Ascending aorta (tissue), 2 donors: ENCODE data around the gene LRRC23. TPM values are rescaled to one million over a fixed set of nuclear protein-coding genes. Genes with fewer than 3 reads are reported as not detected.

Source experiments
- DNase-seq, 2 donors: peaks; one replicate each; pipeline ENCODE4 v3.0.0-alpha.2; 2019; ENCODE audit warnings: low spot score in 2 of 2
- H3K27ac ChIP-seq, 2 donors: fragments of 200-600 bp; sonication (generic); one replicate each; pipeline ENCODE4 v1.5.1; 2016 to 2017; ENCODE audit warnings: mild to moderate bottlenecking in 1 of 2
- H3K27me3 ChIP-seq: fragments of 200-600 bp; sonication (generic); one replicate; pipeline ENCODE4 v1.5.1; 2017
- H3K36me3 ChIP-seq, 2 donors: fragments of 200-600 bp; sonication (generic); one replicate each; pipeline ENCODE4 v1.5.1; 2016
- H3K4me1 ChIP-seq, 2 donors: fragments of 200-600 bp; sonication (generic); one replicate each; pipeline ENCODE4 v1.5.1; 2016 to 2017; ENCODE audit warnings: mild to moderate bottlenecking in 1 of 2
- H3K4me3 ChIP-seq, 2 donors: fragments of 200-600 bp; sonication (generic); one replicate each; pipeline ENCODE4 v1.5.1; 2016 to 2017; ENCODE audit warnings: mild to moderate bottlenecking in 1 of 2
- H3K9me3 ChIP-seq, 2 donors: fragments of 200-600 bp; sonication (generic); one replicate each; pipeline ENCODE4 v1.5.1; 2016
- intact Hi-C: fragments of 100-400 bp; cut with DNase I; formaldehyde crosslinking; loops from one replicate; pipeline ENCODE4 v1.15.1; 2023
- total RNA-seq: library from RNA; depleted of rRNA; stranded (reverse); fragments of >200 nt; gene quantifications from one replicate; pipeline ENCODE4 v1.1.0, GENCODE V29; 2016
- TF ChIP-seq, protein P1 (sequence below), 3 experiments: fragments of 200-600 bp in 2 of 3; fragments of 450-650 bp in 1 of 3; sonication (generic) in 2 of 3; IDR thresholded peaks; one replicate each; pipeline ENCODE4 v1.5.1; 2016 to 2019; ENCODE audit warnings: antibody characterized with exemption in 3 of 3, mild to moderate bottlenecking in 1 of 3, moderate library complexity in 1 of 3

The LRRC23 gene
- total RNA-seq, 1 donor from 2014 or later, result 6.6 TPM

DNA sequence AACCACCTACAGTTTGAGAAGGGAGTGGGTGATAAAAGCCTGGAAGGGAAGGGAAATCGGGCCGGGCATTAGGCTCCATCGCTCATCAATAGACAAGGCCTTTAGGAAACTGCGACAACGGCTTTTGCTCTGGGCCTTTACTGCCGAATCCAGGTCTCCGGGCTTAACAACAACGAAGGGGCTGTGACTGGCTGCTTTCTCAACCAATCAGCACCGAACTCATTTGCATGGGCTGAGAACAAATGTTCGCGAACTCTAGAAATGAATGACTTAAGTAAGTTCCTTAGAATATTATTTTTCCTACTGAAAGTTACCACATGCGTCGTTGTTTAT lies 38.7 kb downstream of the LRRC23 start:
- Histone ChIP-seq H3K36me3 (peaks cover 18 to 39% of the 10 kb centered on the region in 2 donors), H3K4me3 (peak overlapping the region; percentile 80 to 91), H3K27me3 (no peaks in the 10 kb centered on the region), H3K27ac (peak overlapping the region; percentile 96 to 99), H3K4me1 (peaks cover 8 to 33% of the 10 kb centered on the region in 2 donors), H3K9me3 (no peaks in the 10 kb centered on the region)
- intact Hi-C loops, result loop anchor here (1.0 kb wide), 3 partner anchors 18 to 76 kb away; partner anchors contain the start of genes SPSB2 and TPI1
- peak; percentile 61 to 94 for DNase-seq
- TF ChIP-seq, protein P1, sequence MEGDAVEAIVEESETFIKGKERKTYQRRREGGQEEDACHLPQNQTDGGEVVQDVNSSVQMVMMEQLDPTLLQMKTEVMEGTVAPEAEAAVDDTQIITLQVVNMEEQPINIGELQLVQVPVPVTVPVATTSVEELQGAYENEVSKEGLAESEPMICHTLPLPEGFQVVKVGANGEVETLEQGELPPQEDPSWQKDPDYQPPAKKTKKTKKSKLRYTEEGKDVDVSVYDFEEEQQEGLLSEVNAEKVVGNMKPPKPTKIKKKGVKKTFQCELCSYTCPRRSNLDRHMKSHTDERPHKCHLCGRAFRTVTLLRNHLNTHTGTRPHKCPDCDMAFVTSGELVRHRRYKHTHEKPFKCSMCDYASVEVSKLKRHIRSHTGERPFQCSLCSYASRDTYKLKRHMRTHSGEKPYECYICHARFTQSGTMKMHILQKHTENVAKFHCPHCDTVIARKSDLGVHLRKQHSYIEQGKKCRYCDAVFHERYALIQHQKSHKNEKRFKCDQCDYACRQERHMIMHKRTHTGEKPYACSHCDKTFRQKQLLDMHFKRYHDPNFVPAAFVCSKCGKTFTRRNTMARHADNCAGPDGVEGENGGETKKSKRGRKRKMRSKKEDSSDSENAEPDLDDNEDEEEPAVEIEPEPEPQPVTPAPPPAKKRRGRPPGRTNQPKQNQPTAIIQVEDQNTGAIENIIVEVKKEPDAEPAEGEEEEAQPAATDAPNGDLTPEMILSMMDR (IDR thresholded peaks at IDR 0.05), result no peak

DNA sequence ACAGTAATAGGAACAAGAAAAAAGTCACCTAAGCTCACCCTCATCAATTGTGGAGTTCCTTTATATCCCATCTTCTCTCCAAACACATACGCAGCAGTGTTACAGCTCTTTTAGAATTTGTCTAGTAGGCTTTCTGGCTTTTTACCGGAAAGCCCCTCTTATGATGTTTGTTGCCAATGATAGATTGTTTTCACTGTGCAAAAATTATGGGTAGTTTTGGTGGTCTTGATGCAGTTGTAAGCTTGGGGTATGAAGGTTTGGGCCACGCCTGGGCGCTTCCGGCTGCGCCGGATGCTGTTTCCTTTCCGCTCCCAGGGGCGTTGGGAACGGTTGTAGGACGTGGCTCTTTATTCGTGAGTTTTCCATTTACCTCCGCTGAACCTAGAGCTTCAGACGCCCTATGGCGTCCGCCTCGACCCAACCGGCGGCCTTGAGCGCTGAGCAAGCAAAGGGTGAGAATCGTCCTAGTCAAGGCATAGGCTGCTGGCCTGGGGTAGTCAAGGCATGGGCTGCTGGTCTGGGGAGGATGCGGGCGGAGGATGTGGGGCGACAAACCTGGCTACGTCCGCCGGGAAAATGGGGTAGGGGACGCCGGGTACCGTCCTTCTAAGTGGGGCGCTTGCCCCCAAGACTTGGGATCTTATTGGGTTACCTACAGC lies 39.2 kb downstream of the LRRC23 start, which contains the start of the genes C12orf57 and RNU7-1:
Gene C12orf57, plus strand, starts transcription at position 301 of the 659 bp plus-strand sequence. Its CDS starts 100 bp downstream, at position 401.
Gene RNU7-1, plus strand, starts transcription at position 95 of the 659 bp plus-strand sequence.
- Histone ChIP-seq H3K4me3 (peak within 1 kb of the TSS; percentile 80 to 91), H3K9me3 (no peaks in the 10 kb centered on the region), H3K36me3 (peaks cover 18 to 36% of the 10 kb centered on the region in 2 donors), H3K27ac (peak within 1 kb of the TSS; percentile 96 to 99), H3K27me3 (no peaks in the 10 kb centered on the region), H3K4me1 (peaks cover 3 to 28% of the 10 kb centered on the region in 2 donors)
- DNase-seq, result peak in 1 of 2 donors; percentile 90
- TF ChIP-seq, protein P1 (IDR thresholded peaks at IDR 0.05), result no peak
- intact Hi-C loops, result loop anchor here (1.0 to 2.0 kb wide), 6 partner anchors 19 to 169 kb away; partner anchors contain the start of genes EMG1, LPCAT3, PHB2 and SPSB2

DNA sequence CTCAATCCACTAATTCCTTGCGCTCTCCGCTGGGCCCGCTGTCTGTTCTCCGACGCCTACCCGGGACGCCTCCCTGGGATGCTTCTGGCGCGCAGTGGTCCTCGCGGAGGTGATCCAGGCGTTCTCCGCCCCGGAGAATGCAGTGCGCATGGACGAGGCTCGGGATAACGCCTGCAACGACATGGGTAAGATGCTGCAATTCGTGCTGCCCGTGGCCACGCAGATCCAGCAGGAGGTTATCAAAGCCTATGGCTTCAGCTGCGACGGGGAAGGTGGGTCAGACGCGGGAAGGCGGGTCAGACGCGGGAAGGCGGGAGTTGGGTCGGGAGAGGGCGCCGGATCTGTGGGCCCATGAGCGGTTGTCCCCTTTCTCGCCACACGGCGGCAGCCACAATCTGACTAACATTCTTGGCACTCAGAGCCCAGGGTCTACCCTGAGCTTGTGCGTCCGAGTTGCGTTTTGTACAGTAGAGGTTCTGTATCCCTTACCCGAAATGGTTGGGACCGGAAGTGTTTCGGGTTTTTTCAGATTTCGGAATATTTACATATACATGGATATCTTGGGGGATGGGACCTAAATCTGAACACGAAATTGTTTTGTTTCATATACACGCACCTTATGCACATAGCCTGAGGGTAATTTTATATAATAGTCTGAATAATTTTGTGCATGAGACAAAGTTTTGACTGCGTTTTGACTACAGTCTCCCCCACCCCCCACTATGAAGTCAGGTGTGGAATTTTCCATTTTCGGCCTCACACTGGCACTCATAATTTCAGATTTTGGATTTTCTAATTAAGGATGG lies 40.0 kb downstream of the LRRC23 start:
- intact Hi-C loops, result loop anchor here (1.0 to 2.0 kb wide), 3 partner anchors 26 to 168 kb away; partner anchors contain the start of genes EMG1, LPCAT3 and PHB2
- H3K4me1 ChIP-seq, result peaks cover 0 to 21% of the 10 kb centered on the region in 2 donors
- peaks cover 18 to 35% of the 10 kb centered on the region in 2 donors for H3K36me3 ChIP-seq

DNA sequence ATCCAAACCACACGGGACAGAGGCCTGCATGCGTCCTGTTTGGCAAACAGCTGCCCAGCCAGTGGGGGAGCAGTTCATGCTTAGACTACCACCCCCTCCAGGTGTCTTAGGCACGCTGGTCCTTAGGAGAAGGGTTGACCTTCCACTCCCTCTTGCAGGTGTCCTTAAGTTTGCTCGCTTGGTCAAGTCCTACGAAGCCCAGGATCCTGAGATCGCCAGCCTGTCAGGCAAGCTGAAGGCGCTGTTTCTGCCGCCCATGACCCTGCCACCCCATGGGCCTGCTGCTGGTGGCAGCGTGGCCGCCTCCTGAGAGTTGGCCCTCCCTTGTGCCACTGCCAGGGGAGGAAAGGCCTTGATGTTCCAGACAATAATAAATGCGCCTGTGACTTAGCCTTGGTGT lies 41.0 kb downstream of the LRRC23 start:
- TF ChIP-seq, protein P1 (IDR thresholded peaks at IDR 0.05), result no peak
- no peak for DNase-seq
- Histone ChIP-seq H3K27ac (no peak overlapping the region), H3K4me1 (peaks cover 0 to 19% of the 10 kb centered on the region in 2 donors), H3K36me3 (peaks cover 18 to 29% of the 10 kb centered on the region in 2 donors), H3K27me3 (no peaks in the 10 kb centered on the region), H3K4me3 (peak overlapping the region in 1 of 2 donors; percentile 80), H3K9me3 (no peaks in the 10 kb centered on the region)
- intact Hi-C loops, result loop anchor here (1.0 to 2.0 kb wide), 3 partner anchors 20 to 167 kb away; partner anchors contain the start of gene LPCAT3

More for the DNA sequence above, 40.0 kb downstream of the LRRC23 start:
- H3K9me3 ChIP-seq, result no peaks in the 10 kb centered on the region
- peak overlapping the region; percentile 96 to 99 for H3K27ac ChIP-seq
- H3K4me3 ChIP-seq, result peak overlapping the region; percentile 80 to 91
- TF ChIP-seq, protein P1 (IDR thresholded peaks at IDR 0.05), result peak; percentile 77 to 95 (median 81)
- H3K27me3 ChIP-seq, result no peaks in the 10 kb centered on the region
- DNase-seq, result peak; percentile 86 to 97
